EH (cell line): ENCODE measurements around the gene ZXDA.
"Not testable (repeated sequence)": the region's sequence is repeated elsewhere in the genome, so short reads cannot be mapped to it uniquely, and the experiment has no call there.

Source experiments
- DNase-seq: peaks from one replicate; pipeline ENCODE4 v3.0.0-alpha.2; 2015; ENCODE audit warnings: low read depth

ZXDA gene, protein sequence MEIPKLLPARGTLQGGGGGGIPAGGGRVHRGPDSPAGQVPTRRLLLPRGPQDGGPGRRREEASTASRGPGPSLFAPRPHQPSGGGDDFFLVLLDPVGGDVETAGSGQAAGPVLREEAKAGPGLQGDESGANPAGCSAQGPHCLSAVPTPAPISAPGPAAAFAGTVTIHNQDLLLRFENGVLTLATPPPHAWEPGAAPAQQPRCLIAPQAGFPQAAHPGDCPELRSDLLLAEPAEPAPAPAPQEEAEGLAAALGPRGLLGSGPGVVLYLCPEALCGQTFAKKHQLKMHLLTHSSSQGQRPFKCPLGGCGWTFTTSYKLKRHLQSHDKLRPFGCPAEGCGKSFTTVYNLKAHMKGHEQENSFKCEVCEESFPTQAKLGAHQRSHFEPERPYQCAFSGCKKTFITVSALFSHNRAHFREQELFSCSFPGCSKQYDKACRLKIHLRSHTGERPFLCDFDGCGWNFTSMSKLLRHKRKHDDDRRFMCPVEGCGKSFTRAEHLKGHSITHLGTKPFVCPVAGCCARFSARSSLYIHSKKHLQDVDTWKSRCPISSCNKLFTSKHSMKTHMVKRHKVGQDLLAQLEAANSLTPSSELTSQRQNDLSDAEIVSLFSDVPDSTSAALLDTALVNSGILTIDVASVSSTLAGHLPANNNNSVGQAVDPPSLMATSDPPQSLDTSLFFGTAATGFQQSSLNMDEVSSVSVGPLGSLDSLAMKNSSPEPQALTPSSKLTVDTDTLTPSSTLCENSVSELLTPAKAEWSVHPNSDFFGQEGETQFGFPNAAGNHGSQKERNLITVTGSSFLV

DNA sequence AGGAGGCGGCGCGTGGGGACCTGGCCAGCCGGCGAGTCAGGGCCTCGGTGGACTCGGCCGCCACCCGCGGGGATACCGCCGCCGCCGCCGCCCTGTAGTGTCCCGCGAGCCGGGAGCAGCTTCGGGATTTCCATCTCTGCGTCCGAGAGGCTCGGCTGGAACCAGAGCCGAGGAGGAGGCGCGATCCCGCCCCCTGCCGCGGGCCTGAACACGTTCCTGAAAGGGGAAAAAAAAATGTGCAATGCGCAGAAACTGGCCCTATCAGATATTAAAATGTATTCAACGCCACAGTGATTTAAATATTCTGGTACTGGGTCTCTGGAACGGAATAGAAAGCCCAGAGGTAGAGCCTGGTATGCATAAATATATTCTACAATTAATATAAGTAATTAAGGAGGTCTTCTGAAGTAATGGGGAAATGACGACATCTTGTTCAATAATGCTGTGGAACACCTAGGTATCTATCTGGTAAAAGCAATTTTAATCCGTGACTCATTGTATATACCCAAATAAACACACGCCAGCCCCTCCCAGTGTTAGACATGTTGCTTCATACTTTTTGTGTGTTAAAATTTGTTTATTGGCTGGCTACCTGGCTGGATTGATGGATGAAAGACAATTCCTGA is at the start of gene ZXDA:
TSS of gene ZXDA (minus strand) at position 172 of the 626 bp plus-strand sequence. CDS start at position 134, 38 bp downstream.
- DNase-seq, result peak; percentile 36

DNA sequence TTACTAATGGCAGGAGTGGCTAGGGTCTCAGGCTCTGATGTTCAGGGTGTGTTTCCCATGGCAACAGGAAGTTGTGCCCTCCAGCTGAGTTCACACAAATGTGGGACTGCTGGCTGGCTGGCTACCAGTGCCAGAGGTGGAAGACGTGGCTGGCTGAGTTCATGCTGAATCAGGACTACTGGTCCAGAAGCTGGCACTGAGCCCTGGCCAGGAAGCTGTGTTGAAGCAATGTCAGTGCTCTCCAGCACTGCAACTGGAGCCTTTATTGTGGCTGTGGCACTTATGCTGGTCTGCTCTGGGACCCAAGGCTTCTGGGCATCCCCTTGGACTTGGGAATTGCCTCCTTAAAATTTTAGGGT is 42.0 kb upstream of the ZXDA start:
- no peak for DNase-seq

- DNase-seq, result no peak
Observed at GRCh38 chrX:57951666-57952319, 41.5 kb upstream of the ZXDA start.

DNA sequence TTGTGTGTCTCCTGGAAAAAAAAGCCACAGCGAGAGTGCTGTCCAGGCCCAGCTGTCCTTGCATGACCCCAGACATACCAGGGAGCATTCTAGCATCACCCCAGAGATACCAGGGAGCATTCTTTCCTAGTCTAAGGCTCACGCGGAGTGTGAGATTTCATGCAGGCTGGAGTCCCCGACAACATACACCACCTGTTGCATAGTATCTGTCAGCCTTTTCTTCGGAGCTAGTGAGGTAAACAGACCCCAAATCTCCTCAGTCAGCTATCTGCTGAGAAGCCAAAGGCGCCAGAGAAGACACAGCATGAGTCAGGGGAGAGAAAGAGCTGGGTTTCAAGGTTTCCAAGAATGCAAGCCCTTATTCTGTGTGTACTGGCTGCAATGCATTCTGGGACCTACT is 23.1 kb upstream of the ZXDA start:
- no peak for DNase-seq

DNA sequence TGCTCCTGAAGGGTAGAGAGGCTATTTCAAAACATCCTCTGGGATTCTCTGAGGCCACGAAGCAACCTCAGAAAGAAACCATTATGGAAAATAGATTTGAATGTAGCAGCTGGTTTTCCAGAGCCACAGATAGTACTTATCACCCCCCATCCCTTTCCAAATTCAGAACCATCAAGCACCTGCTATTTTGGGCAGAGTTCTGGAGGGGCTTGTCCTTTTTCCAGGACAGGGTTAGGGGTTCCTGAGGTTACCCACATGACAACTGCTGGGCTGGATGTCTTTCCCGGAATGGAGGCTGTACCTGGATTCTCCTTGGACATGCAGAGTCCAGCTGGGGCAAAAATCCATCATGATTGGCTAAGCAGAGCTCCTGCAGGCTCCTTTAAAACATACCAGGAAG is 22.0 kb upstream of the ZXDA start:
- DNase-seq, result no peak

GRCh38 chrX:57930051-57930450 is 19.8 kb upstream of the ZXDA start:
- DNase-seq, result no peak

DNA sequence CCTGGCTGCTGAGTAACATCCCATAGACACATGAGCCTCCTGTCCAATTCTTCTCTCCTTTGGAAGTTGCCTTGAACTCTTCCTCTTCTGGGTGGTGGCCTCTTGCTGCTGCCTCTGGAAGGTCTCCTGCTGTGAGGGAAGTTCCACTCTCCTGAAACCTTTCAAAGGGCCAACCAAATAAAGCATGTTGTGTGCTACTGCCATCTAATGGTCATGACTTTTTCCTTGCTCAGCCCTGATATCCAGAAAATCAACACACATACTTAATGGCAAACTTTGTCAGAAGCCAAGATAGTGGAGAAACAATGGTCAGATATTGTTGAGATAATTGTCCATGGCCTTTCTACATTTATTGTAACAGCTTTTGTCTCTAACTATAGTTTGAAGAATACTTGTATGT is 19.1 kb upstream of the ZXDA start:
- peak; percentile 39 for DNase-seq

DNA sequence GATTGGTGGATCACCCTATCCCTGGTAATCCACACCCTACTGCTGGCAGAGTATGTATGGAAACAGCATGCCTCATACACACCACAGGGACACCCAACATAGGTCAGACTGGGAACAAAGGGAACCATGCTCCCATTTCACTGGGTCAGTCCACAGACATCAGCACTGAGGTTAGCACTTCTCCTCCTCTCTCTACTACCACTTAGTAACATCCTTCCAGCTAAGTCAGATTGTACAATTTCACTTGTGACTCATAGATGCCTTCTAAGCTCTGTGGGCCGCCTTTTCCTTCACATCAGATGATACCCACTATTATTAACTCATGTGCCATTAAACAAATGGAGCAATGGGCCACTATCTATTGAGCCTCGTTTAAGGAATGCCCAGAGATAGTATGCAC is 15.5 kb upstream of the ZXDA start:
- DNase-seq, result no peak

DNA sequence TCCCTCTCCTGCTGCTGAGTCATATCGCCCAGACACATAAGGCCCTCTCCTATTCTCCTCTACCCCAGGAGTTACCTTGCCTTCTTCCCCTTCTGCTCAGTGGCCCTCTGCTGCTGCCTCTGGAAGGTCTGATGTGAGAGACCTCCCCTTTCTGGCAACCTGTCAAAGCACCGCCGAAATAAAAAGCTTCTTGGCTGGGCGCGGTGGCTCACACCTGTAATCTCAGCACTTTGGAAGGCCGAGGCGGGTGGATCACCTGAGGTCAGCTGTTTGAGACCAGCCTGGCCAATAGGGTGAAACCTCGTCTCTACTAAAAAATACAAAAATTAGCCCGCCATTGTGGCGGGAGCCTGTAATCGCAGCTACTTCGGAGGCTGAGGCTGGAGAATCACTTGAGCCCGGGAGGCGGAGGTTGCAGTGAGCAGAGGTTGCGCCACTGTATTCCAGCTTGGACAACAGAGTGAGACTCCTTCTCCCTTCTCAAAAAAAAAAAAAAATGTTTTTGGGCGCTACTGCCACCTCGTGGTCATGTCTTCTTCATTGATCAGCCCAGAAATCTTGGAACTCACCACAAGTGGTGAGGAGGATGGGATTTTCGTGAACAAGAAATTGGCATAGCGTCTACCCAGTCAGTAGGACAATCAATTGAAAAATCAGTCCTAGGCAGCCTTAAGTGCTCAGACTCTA is 8.6 kb upstream of the ZXDA start:
- DNase-seq, result peak; percentile 57

DNA sequence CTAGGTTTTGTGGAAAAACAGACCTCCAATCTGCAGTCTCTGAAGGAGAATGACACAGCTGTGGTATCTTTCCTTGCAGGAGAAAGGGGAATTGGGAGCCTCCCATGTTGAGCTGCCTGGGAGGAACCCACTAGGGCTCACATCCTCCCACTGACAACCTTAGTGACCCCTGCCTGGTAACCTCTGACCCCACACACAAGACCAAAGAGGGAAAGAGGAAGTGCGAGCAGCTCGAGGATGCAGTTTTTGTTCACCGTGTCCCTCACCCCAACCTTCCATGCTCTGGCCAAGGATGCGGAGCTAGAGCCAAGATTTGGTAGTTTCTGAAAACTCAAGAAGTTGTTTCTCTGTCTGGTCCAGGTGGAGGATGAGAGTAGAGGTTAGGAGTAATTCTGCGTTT is 5.4 kb upstream of the ZXDA start:
- no peak for DNase-seq

DNA sequence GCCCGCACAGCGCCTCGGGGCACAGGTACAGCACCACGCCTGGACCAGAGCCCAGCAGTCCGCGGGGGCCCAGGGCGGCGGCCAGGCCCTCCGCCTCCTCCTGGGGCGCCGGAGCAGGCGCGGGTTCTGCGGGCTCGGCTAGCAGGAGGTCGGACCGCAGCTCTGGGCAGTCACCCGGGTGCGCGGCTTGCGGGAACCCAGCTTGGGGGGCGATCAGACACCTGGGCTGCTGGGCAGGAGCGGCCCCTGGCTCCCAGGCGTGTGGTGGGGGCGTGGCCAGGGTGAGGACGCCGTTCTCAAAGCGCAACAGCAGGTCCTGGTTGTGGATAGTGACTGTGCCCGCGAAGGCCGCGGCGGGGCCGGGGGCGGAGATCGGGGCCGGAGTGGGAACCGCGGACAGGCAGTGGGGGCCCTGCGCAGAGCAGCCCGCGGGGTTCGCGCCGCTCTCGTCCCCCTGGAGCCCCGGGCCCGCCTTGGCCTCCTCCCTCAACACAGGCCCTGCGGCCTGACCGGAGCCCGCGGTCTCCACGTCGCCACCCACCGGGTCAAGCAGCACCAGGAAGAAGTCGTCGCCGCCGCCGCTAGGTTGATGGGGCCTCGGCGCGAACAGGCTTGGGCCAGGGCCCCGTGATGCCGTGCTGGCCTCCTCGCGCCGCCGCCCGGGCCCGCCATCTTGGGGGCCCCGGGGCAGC is 517 bp downstream of the ZXDA start:
- peak; percentile 34 for DNase-seq

GRCh38 chrX:57908972-57909594 is 1.2 kb downstream of the ZXDA start:
- DNase-seq, result not testable (repeated sequence)

- DNase-seq, result peak; percentile 79
Observed at GRCh38 chrX:57906790-57907189, 3.5 kb downstream of the ZXDA start.

- DNase-seq, result no peak
Observed at GRCh38 chrX:57905141-57905540, 5.1 kb downstream of the ZXDA start.

DNA sequence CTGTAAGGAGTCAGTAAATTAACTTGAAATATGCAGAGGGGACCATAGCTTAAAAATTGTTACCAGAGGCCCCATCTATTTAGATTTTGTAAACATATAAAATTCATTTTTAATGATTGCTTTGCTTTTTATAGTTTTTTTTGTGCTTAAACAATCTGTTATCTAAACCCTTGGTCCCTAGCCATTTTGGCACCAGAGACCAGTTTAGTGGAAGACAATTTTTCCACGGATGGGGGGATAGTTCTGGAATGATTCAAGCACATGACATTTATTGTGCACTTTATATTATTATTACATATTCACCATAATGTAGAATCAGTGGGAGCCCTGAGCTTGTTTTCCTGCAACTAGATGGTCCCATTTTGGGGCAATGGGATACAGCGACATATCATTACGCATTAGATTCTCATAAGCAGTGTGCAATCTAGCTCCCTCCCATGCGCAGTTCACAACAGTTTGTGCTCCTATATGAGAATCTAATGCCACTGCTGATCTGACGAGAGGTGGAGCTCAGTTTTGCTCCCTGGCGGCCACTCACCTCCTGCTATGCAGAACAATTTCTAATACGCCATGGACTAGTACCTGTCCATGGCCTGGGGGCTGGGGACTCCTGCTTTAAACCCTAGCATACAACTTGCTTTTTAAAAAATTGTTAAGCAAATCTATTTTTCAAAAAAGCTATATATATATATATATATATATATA is 5.9 kb downstream of the ZXDA start:
- no peak for DNase-seq

- no peak for DNase-seq
Observed at GRCh38 chrX:57902633-57903032, 7.6 kb downstream of the ZXDA start.

GRCh38 chrX:57901466-57901865 is 8.8 kb downstream of the ZXDA start:
- no peak for DNase-seq

DNA sequence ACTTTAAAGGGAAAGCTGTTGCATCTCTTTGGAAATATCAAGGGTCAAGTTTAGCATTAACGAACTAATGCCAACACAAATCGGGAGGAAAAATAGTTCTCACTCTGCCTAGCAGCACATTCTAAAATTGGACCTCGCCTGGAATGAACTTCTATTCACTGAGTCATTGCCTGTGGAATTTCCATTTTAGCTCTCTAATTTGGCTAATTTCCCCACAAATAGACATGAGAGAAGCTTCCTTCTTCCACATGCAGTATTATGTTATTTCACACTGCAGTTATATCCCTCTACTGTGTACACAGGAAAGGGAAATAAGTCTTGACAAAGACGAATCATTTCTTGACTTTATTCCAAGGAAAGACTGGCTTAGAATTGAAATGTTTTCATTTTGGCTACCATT is 9.3 kb downstream of the ZXDA start:
- DNase-seq, result peak; percentile 82

GRCh38 chrX:57899906-57900305 is 10.4 kb downstream of the ZXDA start:
- no peak for DNase-seq

GRCh38 chrX:57899064-57899463 is 11.2 kb downstream of the ZXDA start:
- DNase-seq, result no peak
